ENCODE measurements around the gene FEZ2. TPM values are rescaled to one million over a fixed set of nuclear protein-coding genes. Genes with fewer than 3 reads are reported as not detected.

Gene FEZ2
- total RNA-seq, 1 experiment from 2014 or later, result 16.9 TPM

- Histone ChIP-seq H3K36me3 (replicated peaks; ENCODE audit: control insufficient read depth, insufficient read depth, low read length) (peaks cover 5% of the 10 kb centered on the region), H3K27me3 (ENCODE audit: control insufficient read depth, insufficient read depth, low read length) (no peaks in the 10 kb centered on the region), H3K4me3 (ENCODE audit: insufficient read depth, low read depth, low read length) (no peak overlapping the region)
- DNase-seq, result no peak
Measured at GRCh38 chr2:36540986-36541754, 56.8 kb downstream of the FEZ2 start.

- H3K36me3 ChIP-seq (replicated peaks; ENCODE audit: control insufficient read depth, insufficient read depth, low read length), result peaks cover 5% of the 10 kb centered on the region
- DNase-seq, result no peak
- no peaks in the 10 kb centered on the region for H3K27me3 ChIP-seq (ENCODE audit: control insufficient read depth, insufficient read depth, low read length)
- H3K4me3 ChIP-seq (ENCODE audit: insufficient read depth, low read depth, low read length), result no peak overlapping the region
Measured at GRCh38 chr2:36539631-36540030, 58.3 kb downstream of the FEZ2 start.

GRCh38 chr2:36538335-36538734 lies 59.6 kb downstream of the FEZ2 start:
- H3K4me3 ChIP-seq (ENCODE audit: insufficient read depth, low read depth, low read length), result no peak overlapping the region
- H3K27me3 ChIP-seq (ENCODE audit: control insufficient read depth, insufficient read depth, low read length), result no peaks in the 10 kb centered on the region
- DNase-seq, result no peak
- peaks cover 3% of the 10 kb centered on the region; the same call in 1 of the 2 replicates for H3K36me3 ChIP-seq (replicated peaks; ENCODE audit: control insufficient read depth, insufficient read depth, low read length)

GRCh38 chr2:36536776-36537175 lies 61.2 kb downstream of the FEZ2 start:
- no peak overlapping the region for H3K4me3 ChIP-seq (ENCODE audit: insufficient read depth, low read depth, low read length)
- DNase-seq, result no peak
- H3K27me3 ChIP-seq (ENCODE audit: control insufficient read depth, insufficient read depth, low read length), result no peaks in the 10 kb centered on the region
- peaks cover 4% of the 10 kb centered on the region; the same call in 1 of the 2 replicates for H3K36me3 ChIP-seq (replicated peaks; ENCODE audit: control insufficient read depth, insufficient read depth, low read length)

- DNase-seq, result no peak
- no peak overlapping the region for H3K4me3 ChIP-seq (ENCODE audit: insufficient read depth, low read depth, low read length)
Measured at GRCh38 chr2:36535099-36535498, 62.9 kb downstream of the FEZ2 start.

GRCh38 chr2:36534275-36534799 lies 63.6 kb downstream of the FEZ2 start:
- H3K4me3 ChIP-seq (ENCODE audit: insufficient read depth, low read depth, low read length), result no peak overlapping the region
- no peaks in the 10 kb centered on the region for H3K27me3 ChIP-seq (ENCODE audit: control insufficient read depth, insufficient read depth, low read length)
- no peak for DNase-seq
- H3K36me3 ChIP-seq (replicated peaks; ENCODE audit: control insufficient read depth, insufficient read depth, low read length), result peaks cover 4% of the 10 kb centered on the region; the same call in 1 of the 2 replicates

More at GRCh38 chr2:36535099-36535498, 62.9 kb downstream of the FEZ2 start:
- H3K27me3 ChIP-seq (ENCODE audit: control insufficient read depth, insufficient read depth, low read length), result no peaks in the 10 kb centered on the region
- peaks cover 4% of the 10 kb centered on the region; the same call in 1 of the 2 replicates for H3K36me3 ChIP-seq (replicated peaks; ENCODE audit: control insufficient read depth, insufficient read depth, low read length)

GRCh38 chr2:36530983-36531354 lies 67.0 kb downstream of the FEZ2 start:
- no peak overlapping the region for H3K4me3 ChIP-seq (ENCODE audit: insufficient read depth, low read depth, low read length)
- no peak for DNase-seq

GRCh38 chr2:36530178-36530982 lies 67.6 kb downstream of the FEZ2 start:
- no peak overlapping the region for H3K4me3 ChIP-seq (ENCODE audit: insufficient read depth, low read depth, low read length)
- no peaks in the 10 kb centered on the region for H3K27me3 ChIP-seq (ENCODE audit: control insufficient read depth, insufficient read depth, low read length)
- peaks cover 1% of the 10 kb centered on the region; the same call in 1 of the 2 replicates for H3K36me3 ChIP-seq (replicated peaks; ENCODE audit: control insufficient read depth, insufficient read depth, low read length)
- no peak for DNase-seq

More at GRCh38 chr2:36530983-36531354, 67.0 kb downstream of the FEZ2 start:
- Histone ChIP-seq H3K27me3 (ENCODE audit: control insufficient read depth, insufficient read depth, low read length) (no peaks in the 10 kb centered on the region), H3K36me3 (replicated peaks; ENCODE audit: control insufficient read depth, insufficient read depth, low read length) (peaks cover 1% of the 10 kb centered on the region; the same call in 1 of the 2 replicates)

GRCh38 chr2:36528766-36529392 lies 69.1 kb downstream of the FEZ2 start:
- DNase-seq, result peak; percentile 19
- H3K27me3 ChIP-seq (ENCODE audit: control insufficient read depth, insufficient read depth, low read length), result no peaks in the 10 kb centered on the region
- H3K36me3 ChIP-seq (replicated peaks; ENCODE audit: control insufficient read depth, insufficient read depth, low read length), result peaks cover 1% of the 10 kb centered on the region; the same call in 1 of the 2 replicates
- H3K4me3 ChIP-seq (ENCODE audit: insufficient read depth, low read depth, low read length), result no peak overlapping the region

- Histone ChIP-seq H3K27me3 (ENCODE audit: control insufficient read depth, insufficient read depth, low read length) (no peaks in the 10 kb centered on the region), H3K36me3 (replicated peaks; ENCODE audit: control insufficient read depth, insufficient read depth, low read length) (peaks cover 1% of the 10 kb centered on the region; the same call in 1 of the 2 replicates), H3K4me3 (ENCODE audit: insufficient read depth, low read depth, low read length) (no peak overlapping the region)
- no peak for DNase-seq
Measured at GRCh38 chr2:36528274-36528673, 69.7 kb downstream of the FEZ2 start.

GRCh38 chr2:36526226-36526625 lies 71.7 kb downstream of the FEZ2 start:
- Histone ChIP-seq H3K27me3 (ENCODE audit: control insufficient read depth, insufficient read depth, low read length) (no peaks in the 10 kb centered on the region), H3K4me3 (ENCODE audit: insufficient read depth, low read depth, low read length) (no peak overlapping the region), H3K36me3 (replicated peaks; ENCODE audit: control insufficient read depth, insufficient read depth, low read length) (peaks cover 5% of the 10 kb centered on the region)
- DNase-seq, result no peak

GRCh38 chr2:36525245-36525644 lies 72.7 kb downstream of the FEZ2 start:
- Histone ChIP-seq H3K4me3 (ENCODE audit: insufficient read depth, low read depth, low read length) (no peak overlapping the region), H3K27me3 (ENCODE audit: control insufficient read depth, insufficient read depth, low read length) (no peaks in the 10 kb centered on the region), H3K36me3 (replicated peaks; ENCODE audit: control insufficient read depth, insufficient read depth, low read length) (peaks cover 7% of the 10 kb centered on the region)
- no peak for DNase-seq

- DNase-seq, result no peak
- peaks cover 9% of the 10 kb centered on the region for H3K36me3 ChIP-seq (replicated peaks; ENCODE audit: control insufficient read depth, insufficient read depth, low read length)
- H3K27me3 ChIP-seq (ENCODE audit: control insufficient read depth, insufficient read depth, low read length), result no peaks in the 10 kb centered on the region
- H3K4me3 ChIP-seq (ENCODE audit: insufficient read depth, low read depth, low read length), result no peak overlapping the region
Measured at GRCh38 chr2:36523153-36523552, 74.8 kb downstream of the FEZ2 start.

- no peak for DNase-seq
- H3K36me3 ChIP-seq (replicated peaks; ENCODE audit: control insufficient read depth, insufficient read depth, low read length), result peaks cover 16% of the 10 kb centered on the region
- no peak overlapping the region for H3K4me3 ChIP-seq (ENCODE audit: insufficient read depth, low read depth, low read length)
- H3K27me3 ChIP-seq (ENCODE audit: control insufficient read depth, insufficient read depth, low read length), result no peaks in the 10 kb centered on the region
Measured at GRCh38 chr2:36520431-36520830, 77.5 kb downstream of the FEZ2 start.
